Sigmoid colon (tissue), 4 donors: ENCODE results near the gene NT5M.

Experiments
- EP300 ChIP-seq, 4 donors: sonication (generic); formaldehyde crosslinking; IDR thresholded peaks; one replicate each; pipeline ENCODE4 v1.6.1; 2017; ENCODE audit warnings: antibody characterized with exemption in 4 of 4
- POLR2AphosphoS5 ChIP-seq, 4 donors: sonication (generic); formaldehyde crosslinking; IDR thresholded peaks; one replicate each; pipeline ENCODE4 v1.6.1; 2017; ENCODE audit warnings: antibody characterized with exemption in 4 of 4

GRCh38 chr17:17350491-17351355 is 47.5 kb downstream of the NT5M start:
- TF ChIP-seq EP300 (IDR thresholded peaks at IDR 0.05) (no peak), POLR2AphosphoS5 (IDR thresholded peaks at IDR 0.05) (no peak)
